Measurements from ENCODE around the gene CD24. TPM values are rescaled to one million over a fixed set of nuclear protein-coding genes. Genes with fewer than 3 reads are reported as not detected.

Gene CD24
- total RNA-seq, 1 donor from 2014 or later, result 86.9 TPM

GRCh38 chr6:106975738-106976064 lies 1.2 kb upstream of the CD24 start:
- DNase-seq (ENCODE audit: extremely low spot score in 2 of 2), result no peak
- H3K4me3 ChIP-seq, result peak overlapping the region; percentile 50 to 59
- intact Hi-C loops (cut with DNase I), result no loop called here
- no peaks in the 10 kb centered on the region for H3K9me3 ChIP-seq
- H3K27me3 ChIP-seq, result no peaks in the 10 kb centered on the region
- H3K27ac ChIP-seq, result no peak overlapping the region
- TF ChIP-seq POLR2A (IDR thresholded peaks at IDR 0.05), result no peak
- TF ChIP-seq, protein P1, sequence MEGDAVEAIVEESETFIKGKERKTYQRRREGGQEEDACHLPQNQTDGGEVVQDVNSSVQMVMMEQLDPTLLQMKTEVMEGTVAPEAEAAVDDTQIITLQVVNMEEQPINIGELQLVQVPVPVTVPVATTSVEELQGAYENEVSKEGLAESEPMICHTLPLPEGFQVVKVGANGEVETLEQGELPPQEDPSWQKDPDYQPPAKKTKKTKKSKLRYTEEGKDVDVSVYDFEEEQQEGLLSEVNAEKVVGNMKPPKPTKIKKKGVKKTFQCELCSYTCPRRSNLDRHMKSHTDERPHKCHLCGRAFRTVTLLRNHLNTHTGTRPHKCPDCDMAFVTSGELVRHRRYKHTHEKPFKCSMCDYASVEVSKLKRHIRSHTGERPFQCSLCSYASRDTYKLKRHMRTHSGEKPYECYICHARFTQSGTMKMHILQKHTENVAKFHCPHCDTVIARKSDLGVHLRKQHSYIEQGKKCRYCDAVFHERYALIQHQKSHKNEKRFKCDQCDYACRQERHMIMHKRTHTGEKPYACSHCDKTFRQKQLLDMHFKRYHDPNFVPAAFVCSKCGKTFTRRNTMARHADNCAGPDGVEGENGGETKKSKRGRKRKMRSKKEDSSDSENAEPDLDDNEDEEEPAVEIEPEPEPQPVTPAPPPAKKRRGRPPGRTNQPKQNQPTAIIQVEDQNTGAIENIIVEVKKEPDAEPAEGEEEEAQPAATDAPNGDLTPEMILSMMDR (IDR thresholded peaks at IDR 0.05), result no peak
- TF ChIP-seq POLR2AphosphoS5 (IDR thresholded peaks at IDR 0.05; ENCODE audit: insufficient read depth in 1 of 2, low read depth in 1 of 2), result no peak
- H3K4me1 ChIP-seq, result peaks cover 25% of the 10 kb centered on the region
- no peaks in the 10 kb centered on the region for H3K36me3 ChIP-seq

- TF ChIP-seq POLR2A (IDR thresholded peaks at IDR 0.05), result no peak
- TF ChIP-seq, protein P1 (IDR thresholded peaks at IDR 0.05), result no peak
- no peak for TF ChIP-seq POLR2AphosphoS5 (IDR thresholded peaks at IDR 0.05; ENCODE audit: insufficient read depth in 1 of 2, low read depth in 1 of 2)
- intact Hi-C loops (cut with DNase I), result no loop called here
- Histone ChIP-seq H3K4me1 (peaks cover 25% of the 10 kb centered on the region), H3K36me3 (no peaks in the 10 kb centered on the region), H3K9me3 (no peaks in the 10 kb centered on the region), H3K27me3 (no peaks in the 10 kb centered on the region), H3K27ac (peak overlapping the region; percentile 57), H3K4me3 (peak overlapping the region; percentile 50 to 59)
- no peak for DNase-seq (ENCODE audit: extremely low spot score in 2 of 2)
These were observed 639 bp upstream of the CD24 start for GRCh38 chr6:106974999-106975737.

DNA sequence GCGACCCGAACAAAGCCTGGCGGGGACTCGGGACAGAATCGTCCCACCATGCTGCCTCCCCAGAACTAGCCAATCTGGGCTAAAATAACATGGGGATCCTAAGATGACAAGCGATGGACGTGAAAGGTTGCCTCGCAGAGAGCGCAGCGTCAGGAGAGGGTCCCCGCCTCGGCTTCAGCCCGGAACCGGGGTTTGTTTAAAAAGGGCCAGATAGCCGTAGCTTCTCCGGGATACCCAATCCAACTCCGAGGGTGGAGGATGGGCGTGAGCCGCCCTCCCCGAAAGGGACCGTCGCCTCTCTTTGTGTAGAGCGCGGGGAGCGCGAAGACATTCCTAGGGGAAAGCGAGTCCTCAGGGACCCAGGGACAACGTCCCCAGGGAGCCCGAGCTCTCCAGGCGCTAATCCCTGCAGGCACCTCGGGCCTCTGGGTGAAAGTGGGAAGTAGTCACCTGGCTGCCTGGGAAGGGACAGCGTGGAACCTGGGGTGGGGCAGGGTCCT lies 643 bp downstream of the CD24 start:
- Histone ChIP-seq H3K4me1 (peaks cover 25% of the 10 kb centered on the region), H3K9me3 (no peaks in the 10 kb centered on the region), H3K4me3 (peak overlapping the region; percentile 50 to 59), H3K27me3 (no peaks in the 10 kb centered on the region), H3K36me3 (no peaks in the 10 kb centered on the region), H3K27ac (peak overlapping the region; percentile 30)
- intact Hi-C loops (cut with DNase I), result no loop called here
- TF ChIP-seq POLR2A (IDR thresholded peaks at IDR 0.05), result no peak
- TF ChIP-seq, protein P1 (IDR thresholded peaks at IDR 0.05), result no peak
- TF ChIP-seq POLR2AphosphoS5 (IDR thresholded peaks at IDR 0.05; ENCODE audit: insufficient read depth in 1 of 2, low read depth in 1 of 2), result no peak
- DNase-seq (ENCODE audit: extremely low spot score in 2 of 2), result no peak

- H3K4me3 ChIP-seq, result peak overlapping the region; percentile 50 to 59
- TF ChIP-seq, protein P1 (IDR thresholded peaks at IDR 0.05), result no peak
- TF ChIP-seq POLR2A (IDR thresholded peaks at IDR 0.05) (no peak), POLR2AphosphoS5 (IDR thresholded peaks at IDR 0.05; ENCODE audit: insufficient read depth in 1 of 2, low read depth in 1 of 2) (no peak)
- no peaks in the 10 kb centered on the region for H3K27me3 ChIP-seq
- DNase-seq (ENCODE audit: extremely low spot score in 2 of 2), result no peak
- H3K9me3 ChIP-seq, result no peaks in the 10 kb centered on the region
- H3K4me1 ChIP-seq, result peaks cover 25% of the 10 kb centered on the region
- H3K27ac ChIP-seq, result peak overlapping the region; percentile 30
- intact Hi-C loops (cut with DNase I), result no loop called here
- no peaks in the 10 kb centered on the region for H3K36me3 ChIP-seq
These were observed 1.3 kb downstream of the CD24 start for GRCh38 chr6:106973018-106973835.

Data from vagina (tissue), 2 donors.